WTC11 (cell line): ENCODE results near the gene FBXO24.

Source experiments
- CTCF ChIP-seq: fragments of 200-600 bp; IDR thresholded peaks from 2 replicates; pipeline ENCODE4 v1.8.0; 2022; ENCODE audit warnings: antibody characterized with exemption
- ZNF281 ChIP-seq: sonication (generic); formaldehyde crosslinking; IDR thresholded peaks from 2 replicates; pipeline ENCODE4 v1.8.0; 2023; ENCODE audit warnings: mild to moderate bottlenecking, missing genetic modification reagents
- ZNF396 ChIP-seq: fragments of 250-450 bp; sonication (Bioruptor Pico); IDR thresholded peaks from 2 replicates; pipeline ENCODE4 v1.8.0; 2021; ENCODE audit warnings: mild to moderate bottlenecking, moderate library complexity, borderline replicate concordance

- no peak; the same call in 1 of the 2 replicates for TF ChIP-seq CTCF
- TF ChIP-seq ZNF281 (CRISPR knock-in tag) = peak; percentile 40; the same call in 1 of the 2 replicates
- TF ChIP-seq ZNF396 (CRISPR knock-in tag) = no peak
These were observed 47.0 kb downstream of the FBXO24 start for GRCh38 chr7:100632951-100633717.
